Brain microvascular endothelial cell (primary cell): ENCODE measurements around the gene CCDC6.
A peak's percentile ranks its signal among the peaks of the same experiment; 100 is the strongest.

ENCODE experiments used
- DNase-seq: peaks from one replicate; pipeline ENCODE4 v3.0.0-alpha.2; 2020
- H3K27ac ChIP-seq: fragments of 250-450 bp; sonication (Bioruptor Pico); 2 replicates; pipeline ENCODE4 v1.5.1; 2020; ENCODE audit warnings: mild to moderate bottlenecking, moderate library complexity
- H3K27me3 ChIP-seq: fragments of 250-450 bp; sonication (Bioruptor Pico); replicated peaks from 2 replicates; pipeline ENCODE4 v1.5.1; 2020; ENCODE audit warnings: mild to moderate bottlenecking
- H3K36me3 ChIP-seq: fragments of 250-450 bp; sonication (Bioruptor Pico); replicated peaks from 2 replicates; pipeline ENCODE4 v1.5.1; 2020; ENCODE audit warnings: mild to moderate bottlenecking
- H3K4me3 ChIP-seq: 2 replicates; pipeline ENCODE4 v1.5.1; 2011; ENCODE audit warnings: low read depth, mild to moderate bottlenecking, control low read depth, low read length, moderate library complexity
- in situ Hi-C: cut with HindIII; loops from 2 replicates; pipeline ENCODE4 v1.10.0; 2017; ENCODE audit warnings: low sequenced_read_pairs, low pct_ligation_motif_present
- TF ChIP-seq, protein P1 (sequence below): IDR thresholded peaks from 2 replicates; pipeline ENCODE4 v1.5.1; 2011; ENCODE audit warnings: low read depth, mild to moderate bottlenecking, moderate library complexity, low read length, control low read depth, inconsistent platforms; ENCODE audit errors: missing control alignments

The CCDC6 gene

GRCh38 chr10:59908808-59909143 lies 2.4 kb upstream of the CCDC6 start:
- Histone ChIP-seq H3K27ac (peak overlapping the region; percentile 86), H3K27me3 (no peaks in the 10 kb centered on the region), H3K4me3 (no peak overlapping the region), H3K36me3 (no peaks in the 10 kb centered on the region)
- no peak for DNase-seq
- TF ChIP-seq, protein P1, sequence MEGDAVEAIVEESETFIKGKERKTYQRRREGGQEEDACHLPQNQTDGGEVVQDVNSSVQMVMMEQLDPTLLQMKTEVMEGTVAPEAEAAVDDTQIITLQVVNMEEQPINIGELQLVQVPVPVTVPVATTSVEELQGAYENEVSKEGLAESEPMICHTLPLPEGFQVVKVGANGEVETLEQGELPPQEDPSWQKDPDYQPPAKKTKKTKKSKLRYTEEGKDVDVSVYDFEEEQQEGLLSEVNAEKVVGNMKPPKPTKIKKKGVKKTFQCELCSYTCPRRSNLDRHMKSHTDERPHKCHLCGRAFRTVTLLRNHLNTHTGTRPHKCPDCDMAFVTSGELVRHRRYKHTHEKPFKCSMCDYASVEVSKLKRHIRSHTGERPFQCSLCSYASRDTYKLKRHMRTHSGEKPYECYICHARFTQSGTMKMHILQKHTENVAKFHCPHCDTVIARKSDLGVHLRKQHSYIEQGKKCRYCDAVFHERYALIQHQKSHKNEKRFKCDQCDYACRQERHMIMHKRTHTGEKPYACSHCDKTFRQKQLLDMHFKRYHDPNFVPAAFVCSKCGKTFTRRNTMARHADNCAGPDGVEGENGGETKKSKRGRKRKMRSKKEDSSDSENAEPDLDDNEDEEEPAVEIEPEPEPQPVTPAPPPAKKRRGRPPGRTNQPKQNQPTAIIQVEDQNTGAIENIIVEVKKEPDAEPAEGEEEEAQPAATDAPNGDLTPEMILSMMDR, result no peak
- in situ Hi-C loops, result no loop called here

DNA sequence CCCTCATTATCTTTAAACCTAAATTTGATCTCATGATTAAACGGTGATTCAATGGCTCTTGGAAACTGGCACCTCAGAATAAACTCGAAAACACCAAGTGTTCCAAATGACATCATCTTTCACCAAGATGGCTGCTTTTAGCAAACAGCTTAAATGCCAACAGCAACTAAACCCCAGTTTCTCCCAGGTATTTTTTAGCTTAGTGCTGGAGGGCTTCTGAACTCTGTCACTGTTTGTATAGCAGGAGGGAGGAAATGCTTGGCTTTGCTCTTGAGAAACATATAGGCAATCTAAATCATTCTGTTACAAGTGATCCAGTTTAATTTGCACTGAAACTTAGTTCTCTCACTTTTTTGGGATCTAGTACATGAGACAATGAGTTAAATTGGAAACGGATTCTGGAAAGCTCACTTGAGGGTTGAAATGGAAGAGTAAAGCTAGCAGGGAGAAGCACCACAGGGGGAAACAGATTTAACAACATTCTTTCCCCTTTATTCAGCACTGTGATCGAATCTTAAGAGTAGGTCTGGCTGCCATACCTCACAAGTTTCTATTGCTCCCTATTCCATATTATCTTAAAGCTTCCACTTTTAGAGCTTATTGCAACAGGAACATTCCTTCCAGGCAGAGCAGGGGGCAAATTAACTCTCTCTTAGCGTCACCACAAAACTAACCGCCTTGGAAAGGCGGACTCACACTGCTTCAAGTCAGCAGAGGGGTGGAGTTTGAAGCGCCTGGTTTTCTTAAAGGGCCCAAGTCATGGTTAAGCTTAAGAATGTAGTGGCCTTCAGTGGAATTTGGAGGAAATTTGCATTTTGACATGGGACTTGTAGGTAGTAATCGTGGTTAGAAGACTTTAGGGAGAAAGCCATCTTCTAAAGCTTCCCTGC lies 1.8 kb upstream of the CCDC6 start:
- TF ChIP-seq, protein P1, result no peak
- in situ Hi-C loops, result no loop called here
- no peaks in the 10 kb centered on the region for H3K36me3 ChIP-seq
- H3K4me3 ChIP-seq, result peak overlapping the region; percentile 39
- H3K27me3 ChIP-seq, result no peaks in the 10 kb centered on the region
- peak overlapping the region; percentile 86 for H3K27ac ChIP-seq
- DNase-seq, result peak; percentile 79

DNA sequence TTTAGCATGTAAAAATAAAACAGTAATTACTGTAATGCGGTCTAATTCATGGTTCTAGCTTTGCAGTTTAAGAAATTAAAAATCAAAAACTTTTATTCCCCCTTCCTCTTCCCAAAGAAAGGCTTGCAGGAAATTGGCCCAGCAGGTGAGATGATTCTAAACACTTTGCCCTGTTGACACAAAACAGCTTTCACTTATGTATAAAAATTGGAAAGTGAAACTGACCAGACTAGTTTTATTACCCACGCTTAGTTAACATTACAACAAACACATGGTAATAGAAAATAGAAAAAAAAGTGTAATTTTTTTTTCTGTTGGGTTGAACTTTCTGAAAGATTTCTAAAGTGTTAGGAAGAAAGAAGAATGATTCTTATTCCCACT lies 1.2 kb upstream of the CCDC6 start:
- no peaks in the 10 kb centered on the region for H3K27me3 ChIP-seq
- no peak overlapping the region for H3K4me3 ChIP-seq
- peak overlapping the region; percentile 86 for H3K27ac ChIP-seq
- in situ Hi-C loops, result no loop called here
- H3K36me3 ChIP-seq, result no peaks in the 10 kb centered on the region
- DNase-seq, result no peak
- TF ChIP-seq, protein P1, result no peak

- Histone ChIP-seq H3K36me3 (no peaks in the 10 kb centered on the region), H3K27ac (peak overlapping the region; percentile 40), H3K27me3 (no peaks in the 10 kb centered on the region), H3K4me3 (peak overlapping the region; percentile 97)
- DNase-seq, result no peak
- TF ChIP-seq, protein P1, result no peak
- in situ Hi-C loops, result no loop called here
These were observed 482 bp downstream of the CCDC6 start for GRCh38 chr10:59905731-59906416.

GRCh38 chr10:59905066-59905730 lies 1.2 kb downstream of the CCDC6 start:
- DNase-seq, result peak; percentile 9
- no peaks in the 10 kb centered on the region for H3K27me3 ChIP-seq
- H3K27ac ChIP-seq, result no peak overlapping the region
- H3K36me3 ChIP-seq, result no peaks in the 10 kb centered on the region
- in situ Hi-C loops, result no loop called here
- TF ChIP-seq, protein P1, result no peak
- H3K4me3 ChIP-seq, result peak overlapping the region; percentile 97
